Measurements from ENCODE around the gene HS1BP3. TPM values are rescaled to one million over a fixed set of nuclear protein-coding genes. Genes with fewer than 3 reads are reported as not detected.

The HS1BP3 gene
- total RNA-seq, 4 donors from 2014 or later, result 30.4 to 44.6 (median 36.8) TPM

DNA sequence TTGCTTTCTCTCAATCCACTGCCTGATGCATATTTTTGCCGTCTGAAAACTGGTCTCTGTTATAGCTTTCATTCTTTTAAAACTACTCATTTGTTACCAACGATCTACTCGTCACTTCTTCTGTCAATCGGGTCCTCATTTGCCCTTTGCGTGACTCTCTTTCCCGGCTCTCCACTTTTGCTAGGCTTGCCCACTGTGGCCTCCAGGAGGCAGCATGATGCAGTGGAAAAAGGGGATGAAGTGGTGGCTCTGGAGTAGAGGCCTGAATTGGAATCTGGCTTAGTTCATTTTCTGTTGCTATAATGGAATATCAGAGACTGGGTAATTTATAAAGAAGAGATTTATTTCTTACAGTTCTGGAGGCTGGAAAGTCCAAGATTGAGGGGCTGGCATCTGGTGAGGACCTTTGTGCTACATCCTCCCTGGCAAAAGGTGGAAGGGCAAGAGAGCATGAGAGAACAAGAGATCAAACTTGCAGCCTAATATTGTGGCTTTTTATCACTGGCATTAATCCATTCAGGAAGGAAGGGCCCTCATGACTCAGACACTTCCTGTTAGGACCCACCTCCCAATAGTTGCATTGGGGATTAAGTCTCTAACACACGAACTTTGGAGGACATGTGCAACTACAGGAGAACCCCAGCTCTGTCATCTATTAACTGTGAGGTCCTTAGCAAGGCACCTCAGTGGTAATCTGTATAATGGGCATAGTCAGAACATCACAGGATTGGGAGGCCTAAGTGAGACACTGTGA, 31.4 kb upstream of the HS1BP3 start:
- H3K4me3 ChIP-seq (ENCODE audit: low read depth, poor library complexity, severe bottlenecking), result no peak overlapping the region
- intact Hi-C loops (cut with DNase I; ENCODE audit: low total_unique reads), result no loop called here
- WGBS, 2 donors, result 77 to 84% methylated on average over 7 of the region's 7 CpGs
- TF ChIP-seq CTCF (IDR thresholded peaks at IDR 0.05) (no peak), POLR2A (IDR thresholded peaks at IDR 0.05) (no peak)
- DNase-seq (ENCODE audit: low spot score in 2 of 2), result no peak

- 90 to 92% methylated on average over 10 of the region's 10 CpGs for WGBS, 2 donors
- intact Hi-C loops (cut with DNase I; ENCODE audit: low total_unique reads), result no loop called here
- H3K4me3 ChIP-seq (ENCODE audit: low read depth, poor library complexity, severe bottlenecking), result no peak overlapping the region
- DNase-seq (ENCODE audit: low spot score in 2 of 2), result peak in 1 of 2 donors; percentile 80
- TF ChIP-seq POLR2A (IDR thresholded peaks at IDR 0.05) (no peak), CTCF (IDR thresholded peaks at IDR 0.05) (no peak)
These were observed 30.0 kb upstream of the HS1BP3 start for GRCh38 chr2:20680744-20681375.

- no peak overlapping the region for H3K4me3 ChIP-seq (ENCODE audit: low read depth, poor library complexity, severe bottlenecking)
- peak in 1 of 2 donors; percentile 75 for DNase-seq (ENCODE audit: low spot score in 2 of 2)
- no peak for TF ChIP-seq POLR2A (IDR thresholded peaks at IDR 0.05)
- 94 to 95% methylated on average over 2 of the region's 2 CpGs for WGBS, 2 donors
- intact Hi-C loops (cut with DNase I; ENCODE audit: low total_unique reads), result no loop called here
These were observed 27.9 kb upstream of the HS1BP3 start for GRCh38 chr2:20678780-20679179.

DNA sequence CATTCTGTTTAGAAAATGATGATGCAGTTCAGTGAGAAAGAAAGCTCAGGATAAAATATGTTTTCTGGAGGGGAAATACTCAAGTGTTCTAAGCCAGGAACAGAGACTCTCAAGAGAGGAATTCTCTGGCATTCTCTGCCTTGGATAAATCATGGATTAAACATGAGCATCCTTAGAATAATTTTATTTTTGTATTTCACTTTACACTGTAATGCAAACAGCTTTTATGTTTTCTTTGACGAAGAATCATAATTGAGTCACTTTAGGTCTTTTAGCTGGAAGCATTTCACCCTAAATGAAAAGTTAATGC, 27.1 kb upstream of the HS1BP3 start:
- H3K4me3 ChIP-seq (ENCODE audit: low read depth, poor library complexity, severe bottlenecking), result no peak overlapping the region
- DNase-seq (ENCODE audit: low spot score in 2 of 2), result no peak
- intact Hi-C loops (cut with DNase I; ENCODE audit: low total_unique reads), result no loop called here
- WGBS, 2 donors, result 85 to 88% methylated on average over 1 of the region's 1 CpG
- TF ChIP-seq POLR2A (IDR thresholded peaks at IDR 0.05), result no peak

DNA sequence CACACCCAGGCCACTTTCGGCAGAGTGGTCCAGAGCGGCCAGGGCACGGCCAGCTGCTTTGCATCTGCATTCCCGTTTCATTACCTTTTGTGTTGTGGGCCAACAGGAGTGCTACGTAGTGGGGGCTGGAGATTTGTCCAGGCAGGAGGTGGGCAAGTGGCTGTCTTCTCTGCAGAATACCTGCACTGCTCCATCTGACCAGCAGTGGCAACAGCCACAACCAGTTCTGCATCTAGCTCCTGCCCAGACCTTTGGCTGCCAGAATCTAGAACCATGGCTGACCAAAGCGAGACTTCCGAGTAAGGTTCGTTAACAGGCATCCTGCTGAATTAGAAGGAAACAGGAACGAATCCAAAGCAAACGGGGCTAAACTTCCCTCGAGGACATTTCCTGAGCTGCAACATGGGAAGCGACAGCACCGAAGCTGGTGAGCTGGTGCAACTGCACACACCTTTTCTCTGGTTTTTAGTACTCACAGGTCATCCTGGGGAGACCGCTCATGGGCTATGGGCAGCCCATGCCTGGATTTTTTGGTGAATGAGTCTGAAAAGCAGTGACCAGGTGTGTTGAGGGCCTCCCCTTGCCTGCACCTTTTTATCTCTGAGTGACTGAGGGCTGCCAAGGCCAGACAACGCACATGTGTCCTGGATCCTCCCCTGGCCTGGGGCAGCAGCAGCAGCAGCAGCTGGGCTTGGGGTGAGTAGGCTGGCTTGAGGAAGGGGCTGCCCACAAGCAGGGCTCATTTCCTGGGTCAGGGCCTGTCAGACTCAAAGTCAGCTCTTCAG, 26.6 kb upstream of the HS1BP3 start:
- DNase-seq (ENCODE audit: low spot score in 2 of 2), result peak in 1 of 2 donors; percentile 79
- 81% methylated on average over 14 to 15 of the region's 15 CpGs for WGBS, 2 donors
- no peak overlapping the region for H3K4me3 ChIP-seq (ENCODE audit: low read depth, poor library complexity, severe bottlenecking)
- TF ChIP-seq CTCF (IDR thresholded peaks at IDR 0.05), result no peak
- no peak for TF ChIP-seq POLR2A (IDR thresholded peaks at IDR 0.05)
- intact Hi-C loops (cut with DNase I; ENCODE audit: low total_unique reads), result no loop called here

- TF ChIP-seq POLR2A (IDR thresholded peaks at IDR 0.05) (no peak), CTCF (IDR thresholded peaks at IDR 0.05) (no peak)
- DNase-seq (ENCODE audit: low spot score in 2 of 2), result peak in 1 of 2 donors; percentile 65
- WGBS, 2 donors, result 84 to 91% methylated on average over 12 of the region's 12 CpGs
- H3K4me3 ChIP-seq (ENCODE audit: low read depth, poor library complexity, severe bottlenecking), result no peak overlapping the region
- intact Hi-C loops (cut with DNase I; ENCODE audit: low total_unique reads), result no loop called here
These were observed 25.7 kb upstream of the HS1BP3 start for GRCh38 chr2:20676353-20677215.

All from lower leg skin (tissue), 4 donors.